ENCODE data around the gene RMC1. TPM values are rescaled to one million over a fixed set of nuclear protein-coding genes. Genes with fewer than 3 reads are reported as not detected.

Gene RMC1
- total RNA-seq, 1 donor from 2014 or later: 18.8 TPM

DNA sequence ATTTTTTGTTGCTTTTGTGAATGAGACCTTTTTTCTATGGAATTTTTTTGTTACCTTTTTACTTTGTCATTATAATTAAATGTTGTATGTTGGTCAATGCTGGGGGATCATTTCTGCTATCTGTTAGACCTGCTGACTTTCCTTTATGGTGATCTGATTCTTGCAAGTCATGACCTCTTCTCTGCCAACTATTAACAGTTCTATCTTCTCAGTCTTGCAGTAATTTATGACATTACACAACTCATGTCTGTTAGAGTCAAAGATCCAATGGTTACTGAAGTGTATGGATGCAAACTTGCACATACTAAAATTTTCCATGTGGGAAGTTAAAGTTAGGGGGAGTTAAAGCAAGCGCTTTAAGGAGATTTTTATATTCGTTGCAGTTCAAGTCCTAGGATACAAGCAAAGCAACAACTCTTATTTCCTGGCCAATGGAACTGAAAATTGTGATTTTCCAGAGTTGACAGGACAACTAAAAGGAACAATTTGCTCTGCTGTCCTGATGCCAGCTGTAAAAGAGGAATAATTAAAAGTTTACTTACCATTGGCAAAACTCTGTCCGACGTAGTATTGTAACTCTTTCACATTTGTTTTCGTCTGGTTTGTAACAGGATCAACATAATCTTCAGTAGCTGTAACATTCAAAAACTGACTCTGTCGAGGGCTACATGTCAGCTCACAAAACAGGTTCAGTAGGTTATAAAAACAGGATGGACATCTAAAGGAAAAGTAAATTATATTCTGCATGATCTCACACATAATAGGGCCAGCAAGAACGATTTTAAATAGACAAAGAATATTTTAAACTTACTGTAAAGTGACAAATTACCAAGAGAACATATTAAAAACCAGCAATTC is 65.2 kb downstream of the RMC1 start:
- peaks cover 18% of the 10 kb centered on the region for H3K4me1 Mint-ChIP-seq
- no peak for DNase-seq (ENCODE audit: low spot score in 2 of 2, unreplicated experiment in 2 of 2)
- peak overlapping the region; percentile 84 for H3K27ac Mint-ChIP-seq
- no peaks in the 10 kb centered on the region for H3K27me3 Mint-ChIP-seq (ENCODE audit: low read depth)
- no peaks in the 10 kb centered on the region for H3K9me3 Mint-ChIP-seq
- no peak overlapping the region for H3K4me3 Mint-ChIP-seq
- H3K36me3 Mint-ChIP-seq: peaks cover 37% of the 10 kb centered on the region
- TF ChIP-seq, protein P1, sequence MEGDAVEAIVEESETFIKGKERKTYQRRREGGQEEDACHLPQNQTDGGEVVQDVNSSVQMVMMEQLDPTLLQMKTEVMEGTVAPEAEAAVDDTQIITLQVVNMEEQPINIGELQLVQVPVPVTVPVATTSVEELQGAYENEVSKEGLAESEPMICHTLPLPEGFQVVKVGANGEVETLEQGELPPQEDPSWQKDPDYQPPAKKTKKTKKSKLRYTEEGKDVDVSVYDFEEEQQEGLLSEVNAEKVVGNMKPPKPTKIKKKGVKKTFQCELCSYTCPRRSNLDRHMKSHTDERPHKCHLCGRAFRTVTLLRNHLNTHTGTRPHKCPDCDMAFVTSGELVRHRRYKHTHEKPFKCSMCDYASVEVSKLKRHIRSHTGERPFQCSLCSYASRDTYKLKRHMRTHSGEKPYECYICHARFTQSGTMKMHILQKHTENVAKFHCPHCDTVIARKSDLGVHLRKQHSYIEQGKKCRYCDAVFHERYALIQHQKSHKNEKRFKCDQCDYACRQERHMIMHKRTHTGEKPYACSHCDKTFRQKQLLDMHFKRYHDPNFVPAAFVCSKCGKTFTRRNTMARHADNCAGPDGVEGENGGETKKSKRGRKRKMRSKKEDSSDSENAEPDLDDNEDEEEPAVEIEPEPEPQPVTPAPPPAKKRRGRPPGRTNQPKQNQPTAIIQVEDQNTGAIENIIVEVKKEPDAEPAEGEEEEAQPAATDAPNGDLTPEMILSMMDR (IDR thresholded peaks at IDR 0.05; ENCODE audit: unreplicated experiment): no peak

DNA sequence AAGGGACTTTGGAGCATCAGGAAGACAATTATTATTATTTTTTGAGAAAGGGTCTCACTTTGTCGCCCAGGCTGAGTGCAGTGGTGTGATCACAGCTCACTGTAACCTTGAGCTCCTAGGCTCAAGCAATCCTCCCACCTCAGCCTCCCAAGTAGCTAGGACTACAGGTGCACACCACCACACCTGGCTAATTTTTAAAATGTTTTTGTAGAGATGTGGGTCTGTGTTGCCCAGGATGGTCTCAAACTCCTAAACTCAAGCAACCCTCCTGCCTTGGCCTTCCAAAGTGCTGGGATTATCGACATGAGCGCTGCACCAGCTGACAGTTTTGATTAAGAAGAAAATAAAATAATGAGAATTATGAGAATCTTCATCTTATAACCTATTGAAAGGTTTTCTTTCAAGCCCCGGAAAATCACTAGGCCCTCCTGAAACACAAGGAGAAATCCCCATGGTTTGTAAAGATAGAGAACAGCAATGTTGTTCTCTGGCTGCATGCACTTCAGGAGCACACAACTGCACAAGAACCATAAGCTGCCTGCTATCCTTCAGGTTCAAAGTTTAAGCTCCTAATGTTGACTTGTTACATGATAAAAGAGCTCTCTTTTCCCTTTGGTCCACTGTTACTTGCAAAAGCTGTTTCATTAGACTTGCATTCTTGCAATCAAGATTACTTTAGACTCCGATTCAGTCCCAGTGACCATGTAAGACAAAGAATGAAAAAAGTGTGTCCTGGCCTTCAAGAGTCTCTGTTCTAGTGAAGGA is 66.2 kb downstream of the RMC1 start:
- H3K4me3 Mint-ChIP-seq: no peak overlapping the region
- H3K27ac Mint-ChIP-seq: peak overlapping the region; percentile 84
- H3K36me3 Mint-ChIP-seq: peaks cover 35% of the 10 kb centered on the region
- no peaks in the 10 kb centered on the region for H3K9me3 Mint-ChIP-seq
- H3K27me3 Mint-ChIP-seq (ENCODE audit: low read depth): no peaks in the 10 kb centered on the region
- no peak for DNase-seq (ENCODE audit: low spot score in 2 of 2, unreplicated experiment in 2 of 2)
- TF ChIP-seq, protein P1 (IDR thresholded peaks at IDR 0.05; ENCODE audit: unreplicated experiment): no peak
- peaks cover 25% of the 10 kb centered on the region for H3K4me1 Mint-ChIP-seq

DNA sequence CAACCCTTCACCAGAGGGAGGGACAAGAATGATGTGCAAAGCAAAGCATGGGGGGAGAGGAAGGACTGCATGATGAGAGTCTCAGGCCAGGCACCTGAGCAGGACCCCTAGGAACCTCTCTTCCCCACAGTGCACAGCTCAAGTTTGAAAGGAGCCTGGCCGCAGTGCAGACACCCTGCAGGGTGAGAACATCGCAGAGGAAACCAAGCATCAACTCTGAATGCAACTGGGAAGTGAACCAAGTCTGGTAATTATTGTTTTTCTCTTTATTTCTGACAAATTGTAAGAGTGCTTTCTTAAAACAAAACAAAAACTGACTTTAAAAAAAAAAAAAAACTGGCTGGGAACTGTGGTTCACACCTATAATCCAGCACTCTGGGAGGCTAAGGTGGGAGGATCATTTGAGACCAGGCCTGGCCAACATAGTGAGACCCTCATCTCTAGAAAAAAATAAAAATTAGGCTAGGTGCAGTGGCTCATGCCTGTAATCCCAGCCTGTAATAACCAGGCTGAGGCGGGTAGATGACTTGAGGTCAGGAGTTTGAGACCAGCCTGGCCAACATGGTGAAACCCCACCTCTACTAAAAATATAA is 67.7 kb downstream of the RMC1 start:
- DNase-seq (ENCODE audit: low spot score in 2 of 2, unreplicated experiment in 2 of 2): no peak
- Mint-ChIP-seq H3K27me3 (ENCODE audit: low read depth) (no peaks in the 10 kb centered on the region), H3K4me3 (no peak overlapping the region), H3K36me3 (peaks cover 27% of the 10 kb centered on the region), H3K4me1 (peaks cover 30% of the 10 kb centered on the region), H3K27ac (no peak overlapping the region), H3K9me3 (no peaks in the 10 kb centered on the region)
- TF ChIP-seq, protein P1 (IDR thresholded peaks at IDR 0.05; ENCODE audit: unreplicated experiment): no peak

DNA sequence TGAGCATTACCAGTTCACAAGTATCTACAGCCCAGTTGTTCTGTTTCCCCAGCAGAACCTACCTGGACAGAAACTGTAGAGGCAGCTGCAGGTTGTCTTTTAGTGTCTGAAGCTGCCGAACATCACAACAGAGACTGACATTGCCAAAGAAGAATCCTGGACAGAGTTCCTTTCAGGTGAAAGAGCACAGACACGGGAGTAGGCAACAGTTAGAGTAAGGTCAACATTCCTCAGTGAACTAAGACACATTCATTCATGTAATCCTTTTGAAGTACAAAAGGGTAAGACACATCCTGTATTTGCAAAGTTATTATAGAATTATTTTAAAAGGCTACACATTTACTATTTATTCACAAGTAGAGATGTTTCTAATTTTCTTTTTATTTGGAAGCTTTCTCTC is 68.7 kb downstream of the RMC1 start:
- H3K27me3 Mint-ChIP-seq (ENCODE audit: low read depth): no peaks in the 10 kb centered on the region
- DNase-seq (ENCODE audit: low spot score in 2 of 2, unreplicated experiment in 2 of 2): no peak
- no peak overlapping the region for H3K4me3 Mint-ChIP-seq
- H3K27ac Mint-ChIP-seq: no peak overlapping the region
- TF ChIP-seq, protein P1 (IDR thresholded peaks at IDR 0.05; ENCODE audit: unreplicated experiment): no peak
- H3K9me3 Mint-ChIP-seq: no peaks in the 10 kb centered on the region
- H3K4me1 Mint-ChIP-seq: peaks cover 30% of the 10 kb centered on the region
- peaks cover 25% of the 10 kb centered on the region for H3K36me3 Mint-ChIP-seq

DNA sequence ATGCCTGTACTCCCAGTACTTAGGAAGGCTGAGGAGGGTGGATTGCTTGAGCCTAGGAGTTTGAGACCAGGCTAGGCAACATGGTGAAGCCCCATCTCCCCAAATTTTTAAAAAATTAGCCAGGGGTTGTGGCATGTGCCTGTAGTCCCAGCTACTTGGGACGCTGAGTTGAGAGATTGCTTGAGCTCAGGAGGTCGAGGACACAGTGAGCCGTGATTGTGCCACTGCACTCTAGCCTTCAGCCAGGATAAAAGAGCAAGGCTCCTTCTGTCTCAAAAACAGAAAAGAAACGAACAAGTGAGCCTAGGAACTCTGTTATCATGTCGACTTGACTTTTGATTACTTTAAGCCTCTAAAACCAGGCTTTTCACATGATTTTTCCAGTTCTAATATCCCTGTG is 69.3 kb downstream of the RMC1 start:
- peaks cover 21% of the 10 kb centered on the region for H3K36me3 Mint-ChIP-seq
- no peaks in the 10 kb centered on the region for H3K9me3 Mint-ChIP-seq
- H3K27me3 Mint-ChIP-seq (ENCODE audit: low read depth): no peaks in the 10 kb centered on the region
- H3K27ac Mint-ChIP-seq: no peak overlapping the region
- peaks cover 30% of the 10 kb centered on the region for H3K4me1 Mint-ChIP-seq
- H3K4me3 Mint-ChIP-seq: no peak overlapping the region
- DNase-seq (ENCODE audit: low spot score in 2 of 2, unreplicated experiment in 2 of 2): no peak
- TF ChIP-seq, protein P1 (IDR thresholded peaks at IDR 0.05; ENCODE audit: unreplicated experiment): no peak

Data from mesothelial cell of epicardium (in vitro differentiated cells).